GM21447 (cell line): Measurements from ENCODE around the gene ARHGEF16.

ENCODE experiments used
- ATAC-seq: cut with Tn5 transposase; IDR thresholded peaks from one replicate; pipeline ENCODE4 v1.9.1; 2021; ENCODE audit not compliant: unreplicated experiment

Gene ARHGEF16

GRCh38 chr1:3479511-3480368 is 25.3 kb downstream of the ARHGEF16 start:
- no peak for ATAC-seq

DNA sequence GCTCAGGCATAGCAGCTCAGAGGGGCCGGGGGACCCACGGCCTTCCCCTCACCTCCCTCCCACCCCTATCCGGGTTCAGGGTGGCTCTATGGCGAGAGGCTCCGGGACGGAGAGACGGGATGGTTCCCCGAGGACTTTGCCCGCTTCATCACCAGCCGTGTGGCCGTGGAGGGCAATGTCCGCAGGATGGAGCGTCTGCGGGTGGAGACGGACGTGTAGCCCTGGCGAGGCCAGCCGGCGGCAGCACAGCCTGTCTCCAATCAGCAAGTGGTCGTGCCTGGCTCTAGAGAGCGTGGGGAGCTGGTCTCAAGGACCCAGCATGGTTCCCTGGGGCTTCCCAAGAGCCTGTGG is 25.9 kb downstream of the ARHGEF16 start:
- ATAC-seq, result no peak

- ATAC-seq, result no peak
These were observed 26.6 kb downstream of the ARHGEF16 start for GRCh38 chr1:3481046-3481445.

DNA sequence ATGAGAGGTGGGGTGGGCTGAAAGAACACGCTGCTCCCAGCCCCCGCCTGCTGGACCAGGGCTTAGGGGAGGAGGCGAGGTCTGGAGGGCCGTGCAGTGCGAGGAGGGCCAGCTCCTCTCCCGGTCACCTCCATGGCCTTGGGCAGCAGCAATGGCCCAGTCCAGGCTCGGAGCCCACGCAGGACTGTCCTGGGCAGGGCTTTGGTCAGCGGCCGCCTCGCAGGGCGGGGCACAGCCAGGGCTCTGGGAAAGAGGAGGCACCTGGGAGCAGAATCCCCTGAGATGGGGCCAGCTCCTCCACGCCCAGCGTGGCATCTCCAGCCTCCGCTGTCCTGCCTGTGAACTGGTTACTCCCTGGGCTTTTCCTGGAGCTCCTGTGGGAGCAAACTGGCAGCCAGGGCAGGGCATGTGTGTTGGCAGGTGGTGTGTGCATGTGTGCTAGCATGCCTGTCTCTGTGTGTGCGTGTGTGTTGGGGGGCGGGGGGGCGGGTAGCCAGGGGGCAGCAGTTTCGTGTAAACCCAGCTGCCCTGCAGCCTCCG is 27.4 kb downstream of the ARHGEF16 start:
- no peak for ATAC-seq

DNA sequence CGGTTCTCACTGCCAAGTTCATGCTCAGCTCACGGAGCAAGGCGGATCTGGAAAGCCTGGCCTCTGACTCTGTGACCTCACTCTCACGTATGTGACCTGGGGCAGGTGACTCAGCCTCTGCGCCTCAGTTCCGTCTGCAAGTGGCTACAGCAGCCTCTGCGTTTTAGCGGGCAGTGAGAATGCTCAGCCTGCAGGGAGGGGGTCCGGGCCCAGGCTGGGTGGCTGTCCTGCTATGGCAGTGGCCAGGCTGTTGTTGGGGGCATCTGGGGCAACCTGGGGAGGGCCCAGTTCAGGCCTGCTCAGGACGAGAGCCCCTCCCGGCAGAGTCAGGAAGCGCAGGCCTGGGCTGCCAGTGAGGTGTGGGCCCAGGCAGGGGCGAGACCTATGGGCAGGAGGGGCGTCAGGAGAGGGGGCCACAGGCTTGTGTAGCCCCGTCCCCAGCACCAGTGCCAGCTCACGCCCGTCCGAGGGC is 27.9 kb downstream of the ARHGEF16 start:
- ATAC-seq, result no peak

GRCh38 chr1:3483380-3483779 is 28.9 kb downstream of the ARHGEF16 start:
- ATAC-seq, result no peak

DNA sequence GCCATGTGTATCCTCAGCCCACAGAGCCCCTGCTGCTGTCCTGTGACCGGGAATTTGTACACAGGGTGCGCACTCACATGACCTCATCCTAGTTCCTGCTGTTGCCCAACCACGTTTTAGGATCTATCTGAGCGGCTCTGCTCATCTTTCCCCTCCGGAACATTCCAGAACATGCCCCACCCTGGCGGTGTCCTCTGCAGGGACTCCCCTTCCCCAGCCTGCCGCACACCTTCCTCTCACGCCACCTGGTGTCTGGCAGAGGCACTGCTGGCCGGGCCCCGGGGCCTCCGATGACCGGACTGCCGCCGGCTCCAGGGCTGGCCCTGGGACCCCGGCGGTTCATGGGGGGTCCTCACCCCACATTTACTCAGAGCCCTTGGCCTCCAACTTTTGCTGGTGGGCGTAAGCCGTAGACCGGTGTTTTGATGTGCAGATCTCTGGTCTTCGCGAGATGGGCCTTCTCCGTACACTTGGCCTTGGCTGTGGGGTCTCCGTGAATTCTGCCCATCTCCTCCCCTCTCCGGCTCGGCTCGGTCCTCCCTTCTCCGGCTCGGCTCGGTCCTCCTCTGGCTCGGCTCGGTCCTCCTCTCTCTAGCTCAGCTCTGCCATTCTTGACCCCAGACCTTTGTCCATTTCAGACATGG is 29.5 kb downstream of the ARHGEF16 start:
- ATAC-seq, result no peak

GRCh38 chr1:3485016-3485415 is 30.6 kb downstream of the ARHGEF16 start:
- no peak for ATAC-seq

DNA sequence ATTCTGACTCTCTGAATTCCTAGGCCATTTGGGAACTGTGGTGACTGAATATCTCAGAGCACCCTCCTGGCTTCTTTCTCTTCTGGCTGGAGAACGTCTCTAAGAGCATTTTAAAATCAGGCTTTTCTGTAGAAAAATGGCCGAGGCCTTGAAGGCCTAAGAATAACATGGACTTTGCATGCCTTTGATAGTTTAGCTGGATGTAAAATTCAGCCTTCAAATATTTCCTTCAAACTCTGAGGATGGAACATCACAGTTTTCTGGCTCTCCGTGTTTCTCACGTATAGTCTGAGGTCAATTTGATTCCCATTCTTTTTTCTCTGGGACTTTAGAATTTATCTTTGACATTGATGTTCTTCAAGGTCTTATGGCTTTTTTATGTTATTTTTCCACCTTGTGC is 34.0 kb downstream of the ARHGEF16 start:
- ATAC-seq, result no peak

- ATAC-seq, result no peak
These were observed 35.7 kb downstream of the ARHGEF16 start for GRCh38 chr1:3490046-3490745.

DNA sequence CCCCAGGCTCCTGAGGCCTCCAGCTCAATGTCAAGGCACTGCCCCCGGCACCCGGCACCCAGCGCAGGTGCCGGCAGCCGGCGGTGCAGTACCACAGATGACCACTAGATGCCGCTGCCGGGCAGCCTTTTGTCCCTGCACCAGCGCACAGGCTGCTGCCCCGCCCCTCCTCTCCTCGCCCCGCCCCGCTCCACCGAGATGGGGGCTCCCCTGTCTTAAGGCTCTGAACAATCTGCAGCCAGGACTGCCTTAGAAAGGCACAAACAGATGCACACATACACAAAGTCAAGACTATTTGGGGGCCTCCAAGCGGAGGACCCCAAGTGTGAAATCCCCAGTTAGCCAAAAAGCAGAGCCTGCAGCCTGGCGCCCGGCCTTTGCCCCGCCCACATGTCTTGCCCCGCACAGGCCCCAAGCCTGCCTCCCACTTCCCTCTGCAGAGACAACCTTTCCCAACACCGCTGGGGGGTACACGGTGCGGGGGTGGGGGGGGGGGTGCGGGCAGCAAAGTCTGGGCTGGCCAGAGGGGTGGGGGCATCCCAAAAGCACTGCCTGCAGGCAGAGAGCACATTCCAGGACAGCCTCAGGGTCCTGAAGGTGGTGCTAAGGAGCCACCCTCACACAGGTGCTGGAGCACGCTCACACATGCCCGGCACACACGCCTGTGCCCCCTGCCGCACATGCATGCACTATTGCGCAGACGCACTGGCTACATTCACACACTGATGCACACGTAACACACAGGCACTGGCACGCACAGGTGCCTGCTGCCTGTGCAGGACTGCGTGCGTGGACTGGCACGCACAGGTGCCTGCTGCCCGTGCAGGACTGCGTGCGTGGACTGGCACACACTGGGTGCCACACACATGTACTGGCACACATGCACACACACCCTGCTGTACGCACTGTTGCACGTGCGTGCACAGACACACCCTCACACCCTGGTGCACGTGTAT is 37.1 kb downstream of the ARHGEF16 start:
- no peak for ATAC-seq

DNA sequence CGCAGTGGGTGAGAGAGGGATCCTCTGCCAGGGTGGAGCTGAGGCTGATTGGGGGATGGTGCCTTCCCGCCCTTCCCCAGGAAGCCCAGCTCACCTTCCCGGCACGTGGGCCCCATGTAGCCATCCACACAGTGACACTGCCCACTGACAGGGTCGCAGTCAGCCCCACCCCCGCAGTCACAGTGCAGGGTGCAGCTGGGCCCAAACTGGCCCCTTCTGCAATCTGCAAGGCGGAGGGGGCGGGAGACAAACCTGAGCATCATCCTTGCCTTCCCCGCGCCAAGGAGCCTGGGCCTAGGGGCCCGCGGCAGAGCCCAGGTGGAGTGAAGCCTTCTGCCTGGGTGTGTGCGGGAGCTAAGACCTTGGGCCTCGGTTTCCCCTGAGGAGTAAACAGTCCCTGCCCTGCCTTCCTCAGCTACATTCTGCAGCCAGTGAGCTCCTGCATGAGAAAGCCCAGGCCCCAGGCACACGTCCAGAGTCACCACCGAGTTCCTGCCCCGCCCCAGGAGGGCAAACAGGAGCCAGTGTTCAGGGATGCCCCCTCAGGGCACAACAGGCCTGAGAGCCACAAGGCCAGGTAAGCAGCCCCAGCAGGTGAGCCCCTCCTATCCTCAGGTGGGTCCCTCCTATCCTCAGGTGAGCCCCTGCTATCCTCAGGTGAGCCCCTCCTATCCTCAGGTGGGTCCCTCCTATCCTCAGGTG is 38.2 kb downstream of the ARHGEF16 start:
- ATAC-seq, result no peak

GRCh38 chr1:3494321-3495308 is 40.1 kb downstream of the ARHGEF16 start:
- no peak for ATAC-seq

- no peak for ATAC-seq
These were observed 41.6 kb downstream of the ARHGEF16 start for GRCh38 chr1:3495776-3496745.

DNA sequence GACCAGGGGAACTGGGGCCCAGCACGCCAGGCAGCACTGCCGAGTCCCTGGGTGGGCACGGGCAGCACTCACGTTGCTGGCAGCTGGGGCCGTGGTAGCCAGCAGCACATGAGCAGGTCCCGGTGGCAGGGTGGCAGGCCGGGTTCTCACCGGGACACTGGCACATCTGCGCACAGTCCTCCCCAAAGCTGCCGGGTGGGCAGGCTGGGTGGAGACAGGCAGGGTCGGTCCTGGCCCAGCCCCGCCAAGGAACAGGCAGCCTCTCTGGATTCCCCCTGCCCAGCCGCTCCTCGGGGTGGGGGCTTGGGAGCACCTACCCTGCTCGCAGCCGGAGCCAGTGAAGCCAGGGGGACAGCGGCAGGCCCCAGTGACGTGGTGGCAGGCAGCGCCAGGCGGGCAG is 42.5 kb downstream of the ARHGEF16 start:
- no peak for ATAC-seq

- no peak for ATAC-seq
These were observed 43.1 kb downstream of the ARHGEF16 start for GRCh38 chr1:3497521-3497920.

- no peak for ATAC-seq
These were observed 43.9 kb downstream of the ARHGEF16 start for GRCh38 chr1:3498246-3498930.
